HL-60 (cell line): ENCODE results near the gene KIR2DL3.
"Not testable (repeated sequence)": the region's sequence is repeated elsewhere in the genome, so short reads cannot be mapped to it uniquely, and the experiment has no call there.

ENCODE experiments used
- DNase-seq, 2 experiments: peaks; one replicate each; pipeline ENCODE4 v3.0.0-alpha.2; 2010 to 2020; ENCODE audit warnings: low read depth in 1 of 2, low spot score in 1 of 2
- H3K27ac ChIP-seq: fragments of 250-450 bp; sonication (Bioruptor Pico); replicated peaks from 2 replicates; pipeline ENCODE4 v1.5.1; 2020; ENCODE audit warnings: mild to moderate bottlenecking, moderate library complexity
- H3K27me3 ChIP-seq: fragments of 250-450 bp; sonication (Bioruptor Pico); 2 replicates; pipeline ENCODE4 v1.5.1; 2021; ENCODE audit warnings: mild to moderate bottlenecking, moderate library complexity; ENCODE audit not compliant: insufficient read depth, poor library complexity, severe bottlenecking
- H3K4me3 ChIP-seq: replicated peaks from 2 replicates; pipeline ENCODE4 v1.5.1; 2011; ENCODE audit warnings: mild to moderate bottlenecking, control low read depth, low read length; ENCODE audit not compliant: insufficient read depth
- GABPA ChIP-seq: IDR thresholded peaks from 2 replicates; pipeline ENCODE4 v1.6.1; 2012; ENCODE audit warnings: low read depth
- POLR2AphosphoS5 ChIP-seq: IDR thresholded peaks from 2 replicates; pipeline ENCODE4 v1.6.1; 2012; ENCODE audit warnings: low read depth
- SPI1 ChIP-seq: IDR thresholded peaks from 2 replicates; pipeline ENCODE4 v1.6.1; 2012; ENCODE audit warnings: low read depth, mild to moderate bottlenecking, borderline replicate concordance
- TF ChIP-seq, protein P1 (sequence below): IDR thresholded peaks from one replicate; pipeline ENCODE4 v1.5.1; 2011; ENCODE audit warnings: low read length, control low read depth, inconsistent platforms; ENCODE audit not compliant: insufficient read depth
- TF ChIP-seq, protein P2 (sequence below): IDR thresholded peaks from 2 replicates; pipeline ENCODE4 v1.6.1; 2012; ENCODE audit warnings: low read depth; ENCODE audit not compliant: insufficient replicate concordance

KIR2DL3 gene

DNA sequence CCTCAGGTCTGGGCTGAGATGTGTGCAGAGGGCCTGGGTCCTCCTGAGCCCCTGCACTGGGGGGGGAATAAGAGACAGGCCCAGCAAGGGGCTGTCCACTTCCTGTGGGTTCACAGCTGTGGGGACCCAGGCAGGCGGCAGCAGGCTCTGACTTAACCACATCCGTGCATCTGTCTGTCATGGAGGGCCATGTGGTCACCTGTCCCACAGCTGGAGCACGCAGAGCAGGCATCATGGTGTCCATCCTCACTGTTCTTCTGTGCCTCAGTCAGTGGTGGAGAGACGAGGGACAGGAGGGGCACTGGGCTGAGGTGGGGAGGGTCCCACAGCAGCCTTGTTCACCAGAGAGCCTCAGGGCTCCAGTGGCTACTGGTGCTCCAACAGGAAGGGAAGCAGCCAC is 30.4 kb upstream of the KIR2DL3 start:
- TF ChIP-seq, protein P1, sequence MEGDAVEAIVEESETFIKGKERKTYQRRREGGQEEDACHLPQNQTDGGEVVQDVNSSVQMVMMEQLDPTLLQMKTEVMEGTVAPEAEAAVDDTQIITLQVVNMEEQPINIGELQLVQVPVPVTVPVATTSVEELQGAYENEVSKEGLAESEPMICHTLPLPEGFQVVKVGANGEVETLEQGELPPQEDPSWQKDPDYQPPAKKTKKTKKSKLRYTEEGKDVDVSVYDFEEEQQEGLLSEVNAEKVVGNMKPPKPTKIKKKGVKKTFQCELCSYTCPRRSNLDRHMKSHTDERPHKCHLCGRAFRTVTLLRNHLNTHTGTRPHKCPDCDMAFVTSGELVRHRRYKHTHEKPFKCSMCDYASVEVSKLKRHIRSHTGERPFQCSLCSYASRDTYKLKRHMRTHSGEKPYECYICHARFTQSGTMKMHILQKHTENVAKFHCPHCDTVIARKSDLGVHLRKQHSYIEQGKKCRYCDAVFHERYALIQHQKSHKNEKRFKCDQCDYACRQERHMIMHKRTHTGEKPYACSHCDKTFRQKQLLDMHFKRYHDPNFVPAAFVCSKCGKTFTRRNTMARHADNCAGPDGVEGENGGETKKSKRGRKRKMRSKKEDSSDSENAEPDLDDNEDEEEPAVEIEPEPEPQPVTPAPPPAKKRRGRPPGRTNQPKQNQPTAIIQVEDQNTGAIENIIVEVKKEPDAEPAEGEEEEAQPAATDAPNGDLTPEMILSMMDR = no peak
- TF ChIP-seq SPI1 = no peak
- TF ChIP-seq POLR2AphosphoS5 = peak; percentile 39; the same call in 1 of the 2 replicates
- TF ChIP-seq, protein P2, sequence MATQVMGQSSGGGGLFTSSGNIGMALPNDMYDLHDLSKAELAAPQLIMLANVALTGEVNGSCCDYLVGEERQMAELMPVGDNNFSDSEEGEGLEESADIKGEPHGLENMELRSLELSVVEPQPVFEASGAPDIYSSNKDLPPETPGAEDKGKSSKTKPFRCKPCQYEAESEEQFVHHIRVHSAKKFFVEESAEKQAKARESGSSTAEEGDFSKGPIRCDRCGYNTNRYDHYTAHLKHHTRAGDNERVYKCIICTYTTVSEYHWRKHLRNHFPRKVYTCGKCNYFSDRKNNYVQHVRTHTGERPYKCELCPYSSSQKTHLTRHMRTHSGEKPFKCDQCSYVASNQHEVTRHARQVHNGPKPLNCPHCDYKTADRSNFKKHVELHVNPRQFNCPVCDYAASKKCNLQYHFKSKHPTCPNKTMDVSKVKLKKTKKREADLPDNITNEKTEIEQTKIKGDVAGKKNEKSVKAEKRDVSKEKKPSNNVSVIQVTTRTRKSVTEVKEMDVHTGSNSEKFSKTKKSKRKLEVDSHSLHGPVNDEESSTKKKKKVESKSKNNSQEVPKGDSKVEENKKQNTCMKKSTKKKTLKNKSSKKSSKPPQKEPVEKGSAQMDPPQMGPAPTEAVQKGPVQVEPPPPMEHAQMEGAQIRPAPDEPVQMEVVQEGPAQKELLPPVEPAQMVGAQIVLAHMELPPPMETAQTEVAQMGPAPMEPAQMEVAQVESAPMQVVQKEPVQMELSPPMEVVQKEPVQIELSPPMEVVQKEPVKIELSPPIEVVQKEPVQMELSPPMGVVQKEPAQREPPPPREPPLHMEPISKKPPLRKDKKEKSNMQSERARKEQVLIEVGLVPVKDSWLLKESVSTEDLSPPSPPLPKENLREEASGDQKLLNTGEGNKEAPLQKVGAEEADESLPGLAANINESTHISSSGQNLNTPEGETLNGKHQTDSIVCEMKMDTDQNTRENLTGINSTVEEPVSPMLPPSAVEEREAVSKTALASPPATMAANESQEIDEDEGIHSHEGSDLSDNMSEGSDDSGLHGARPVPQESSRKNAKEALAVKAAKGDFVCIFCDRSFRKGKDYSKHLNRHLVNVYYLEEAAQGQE = no peak
- Histone ChIP-seq H3K27me3 (no peaks in the 10 kb centered on the region), H3K4me3 (no peak overlapping the region), H3K27ac (no peak overlapping the region)
- DNase-seq = no peak

DNA sequence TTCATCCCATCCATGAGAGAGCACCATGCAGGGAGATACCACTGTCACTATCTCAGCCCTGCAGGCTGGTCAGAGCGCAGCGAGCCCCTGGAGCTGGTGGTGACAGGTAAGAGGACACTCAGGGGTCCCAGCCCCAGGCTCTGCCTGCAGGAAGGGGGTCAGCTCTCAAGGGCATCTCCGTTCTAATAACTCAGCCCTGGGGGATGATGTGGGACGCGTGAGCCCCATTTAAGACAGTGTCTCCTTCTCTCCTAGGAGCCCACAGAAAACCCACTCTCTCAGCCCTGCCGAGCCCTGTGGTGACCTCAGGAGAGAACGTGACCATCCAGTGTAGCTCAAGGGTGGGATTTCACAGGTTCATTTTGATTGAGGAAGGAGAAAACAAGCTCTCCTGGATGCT is 29.5 kb upstream of the KIR2DL3 start:
- no peak overlapping the region for H3K27ac ChIP-seq
- no peak overlapping the region for H3K4me3 ChIP-seq
- no peaks in the 10 kb centered on the region for H3K27me3 ChIP-seq
- DNase-seq = no peak
- TF ChIP-seq GABPA = no peak
- TF ChIP-seq, protein P2 = no peak
- TF ChIP-seq POLR2AphosphoS5 = no peak
- no peak for TF ChIP-seq SPI1
- TF ChIP-seq, protein P1 = no peak

DNA sequence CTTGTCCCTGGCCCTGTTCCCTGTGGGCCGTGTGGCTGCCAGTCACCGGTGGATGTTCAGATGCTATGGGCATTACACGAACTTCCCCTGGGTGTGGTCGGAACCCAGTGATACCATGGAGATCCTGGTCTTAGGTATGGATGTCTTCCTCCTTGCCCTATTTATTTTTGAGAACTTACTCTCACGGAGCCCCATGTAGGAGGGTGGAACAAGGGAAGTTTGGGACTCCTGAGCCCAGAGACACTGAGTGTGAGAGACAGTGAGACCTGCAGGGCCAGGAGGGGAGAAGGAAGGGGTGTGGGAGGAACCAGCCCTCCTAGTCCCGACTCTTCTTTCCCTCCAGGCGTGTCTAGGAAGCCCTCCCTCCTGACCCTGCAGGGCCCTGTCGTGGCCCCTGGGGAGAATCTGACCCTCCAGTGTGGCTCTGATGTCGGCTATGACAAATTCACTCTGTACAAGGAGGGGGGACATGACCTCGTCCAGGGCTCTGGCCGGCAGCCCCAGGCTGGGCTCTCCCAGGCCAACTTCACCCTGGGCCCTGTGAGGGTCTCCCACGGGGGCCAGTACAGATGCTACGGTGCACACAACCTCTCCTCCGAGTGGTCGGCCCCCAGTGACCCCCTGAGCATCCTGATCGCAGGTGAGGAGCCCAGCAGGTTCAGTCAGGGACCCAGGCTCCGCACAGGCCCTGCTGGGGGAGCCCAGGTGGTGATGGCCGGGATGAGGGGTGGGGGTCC is 28.9 kb upstream of the KIR2DL3 start:
- no peaks in the 10 kb centered on the region for H3K27me3 ChIP-seq
- no peak for TF ChIP-seq SPI1
- TF ChIP-seq POLR2AphosphoS5 = no peak
- TF ChIP-seq, protein P1 = no peak
- TF ChIP-seq, protein P2 = no peak
- no peak for TF ChIP-seq GABPA
- DNase-seq = no peak
- H3K4me3 ChIP-seq = no peak overlapping the region
- H3K27ac ChIP-seq = no peak overlapping the region

DNA sequence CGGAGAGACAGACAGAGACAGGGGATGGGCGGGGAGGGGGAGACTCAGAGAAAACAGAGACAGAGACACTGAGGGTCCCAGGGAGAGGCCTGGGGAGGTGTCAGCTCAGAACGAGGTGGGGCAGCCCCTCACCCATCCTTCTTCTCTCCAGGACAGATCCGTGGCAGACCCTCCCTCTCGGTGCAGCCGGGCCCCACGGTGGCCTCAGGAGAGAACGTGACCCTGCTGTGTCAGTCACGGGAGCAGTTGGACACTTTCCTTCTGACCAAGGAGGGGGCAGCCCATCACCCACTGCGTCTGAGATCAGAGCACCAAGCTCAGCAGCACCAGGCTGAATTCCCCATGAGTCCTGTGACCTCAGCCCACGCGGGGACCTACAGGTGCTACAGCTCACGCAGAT is 28.4 kb upstream of the KIR2DL3 start:
- H3K4me3 ChIP-seq, H3K27me3 ChIP-seq, H3K27ac ChIP-seq, DNase-seq: not testable (repeated sequence)
